NCI-H748 (cell line): ENCODE results near the gene FOXL3.
"Not testable (repeated sequence)": the region's sequence is repeated elsewhere in the genome, so short reads cannot be mapped to it uniquely, and the experiment has no call there.

Experiments used
- DNase-seq: peaks from one replicate; lab custom pipeline; 2025; ENCODE audit not compliant: unreplicated experiment; lab: John Stamatoyannopoulos, UW

The FOXL3 gene

GRCh38 chr7:286266-286665 is 3.7 kb upstream of the FOXL3 start:
- no peak for DNase-seq

GRCh38 chr7:288671-289101 is 1.3 kb upstream of the FOXL3 start:
- no peak for DNase-seq

GRCh38 chr7:289209-289755 is 688 bp upstream of the FOXL3 start:
- no peak for DNase-seq

- no peak for DNase-seq
Observed at GRCh38 chr7:290554-291372, 793 bp downstream of the FOXL3 start.

- DNase-seq = no peak
Observed at GRCh38 chr7:291373-292092, 1.6 kb downstream of the FOXL3 start.

GRCh38 chr7:292226-292625 is 2.3 kb downstream of the FOXL3 start:
- DNase-seq = no peak

- no peak for DNase-seq
Observed at GRCh38 chr7:292826-293225, 2.9 kb downstream of the FOXL3 start.

GRCh38 chr7:293681-294439 is 3.9 kb downstream of the FOXL3 start:
- no peak for DNase-seq

GRCh38 chr7:294440-295154 is 4.6 kb downstream of the FOXL3 start:
- DNase-seq = no peak

GRCh38 chr7:295155-296154 is 5.5 kb downstream of the FOXL3 start:
- DNase-seq = no peak

GRCh38 chr7:296373-296945 is 6.5 kb downstream of the FOXL3 start:
- DNase-seq = no peak

GRCh38 chr7:297141-297540 is 7.2 kb downstream of the FOXL3 start:
- not testable (repeated sequence) for DNase-seq

GRCh38 chr7:297611-298374 is 7.8 kb downstream of the FOXL3 start:
- no peak for DNase-seq

GRCh38 chr7:298375-298702 is 8.4 kb downstream of the FOXL3 start:
- no peak for DNase-seq

- DNase-seq = no peak
Observed at GRCh38 chr7:298743-299142, 8.8 kb downstream of the FOXL3 start.

- DNase-seq = no peak
Observed at GRCh38 chr7:299169-299568, 9.2 kb downstream of the FOXL3 start.

GRCh38 chr7:299628-300027 is 9.7 kb downstream of the FOXL3 start:
- no peak for DNase-seq

GRCh38 chr7:300048-300447 is 10.1 kb downstream of the FOXL3 start:
- DNase-seq = no peak
